HG03095 (cell line): ENCODE results near the gene TRIM17.

Experiments used
- ATAC-seq: cut with Tn5 transposase; IDR thresholded peaks from one replicate; pipeline ENCODE4 v1.9.1; 2021; ENCODE audit warnings: moderate library complexity; ENCODE audit not compliant: unreplicated experiment

The TRIM17 gene, protein sequence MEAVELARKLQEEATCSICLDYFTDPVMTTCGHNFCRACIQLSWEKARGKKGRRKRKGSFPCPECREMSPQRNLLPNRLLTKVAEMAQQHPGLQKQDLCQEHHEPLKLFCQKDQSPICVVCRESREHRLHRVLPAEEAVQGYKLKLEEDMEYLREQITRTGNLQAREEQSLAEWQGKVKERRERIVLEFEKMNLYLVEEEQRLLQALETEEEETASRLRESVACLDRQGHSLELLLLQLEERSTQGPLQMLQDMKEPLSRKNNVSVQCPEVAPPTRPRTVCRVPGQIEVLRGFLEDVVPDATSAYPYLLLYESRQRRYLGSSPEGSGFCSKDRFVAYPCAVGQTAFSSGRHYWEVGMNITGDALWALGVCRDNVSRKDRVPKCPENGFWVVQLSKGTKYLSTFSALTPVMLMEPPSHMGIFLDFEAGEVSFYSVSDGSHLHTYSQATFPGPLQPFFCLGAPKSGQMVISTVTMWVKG

GRCh38 chr1:228416217-228416933, at the start of gene TRIM17:
Gene TRIM17 (minus strand): TSS chr1:228416861. CDS start chr1:228415072, 1,789 bp downstream.
- no peak for ATAC-seq

DNA sequence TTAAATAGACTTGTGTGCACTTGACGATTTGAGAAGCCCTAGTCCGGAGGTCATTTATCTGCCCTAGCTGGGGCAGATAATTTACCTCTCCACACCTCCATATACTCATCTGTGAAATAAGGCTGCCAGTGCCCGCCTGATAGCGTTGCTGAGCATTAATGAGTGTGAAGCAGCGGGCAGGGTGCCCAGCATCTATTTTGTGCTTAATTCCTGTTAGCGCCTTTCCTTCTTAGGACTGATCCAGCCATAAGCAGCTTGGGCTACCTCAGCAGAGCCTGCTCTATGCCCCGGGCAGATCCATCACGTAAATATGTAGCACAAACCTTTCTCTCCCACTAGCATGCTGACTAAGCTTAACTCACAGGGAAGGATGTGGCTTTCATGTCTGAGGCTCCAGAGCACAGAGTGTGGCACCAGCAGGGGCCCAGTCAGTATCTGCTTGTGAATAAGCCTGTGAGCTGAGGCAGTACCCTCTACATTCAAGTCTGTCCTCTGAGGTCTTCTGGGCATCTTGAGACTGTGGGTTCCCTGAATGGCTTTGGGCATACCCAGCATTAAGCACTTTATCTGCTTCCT, 49.0 kb upstream of the TRIM17 start:
- ATAC-seq = no peak

- no peak for ATAC-seq
Observed at GRCh38 chr1:228465141-228465540, 48.5 kb upstream of the TRIM17 start.

GRCh38 chr1:228464487-228464983, 47.9 kb upstream of the TRIM17 start:
- ATAC-seq = peak; percentile 52

GRCh38 chr1:228463559-228464455, 47.1 kb upstream of the TRIM17 start:
- ATAC-seq = peak; percentile 56

- ATAC-seq = no peak
Observed at GRCh38 chr1:228463009-228463558, 46.4 kb upstream of the TRIM17 start.

GRCh38 chr1:228462560-228462959, 45.9 kb upstream of the TRIM17 start:
- ATAC-seq = no peak

DNA sequence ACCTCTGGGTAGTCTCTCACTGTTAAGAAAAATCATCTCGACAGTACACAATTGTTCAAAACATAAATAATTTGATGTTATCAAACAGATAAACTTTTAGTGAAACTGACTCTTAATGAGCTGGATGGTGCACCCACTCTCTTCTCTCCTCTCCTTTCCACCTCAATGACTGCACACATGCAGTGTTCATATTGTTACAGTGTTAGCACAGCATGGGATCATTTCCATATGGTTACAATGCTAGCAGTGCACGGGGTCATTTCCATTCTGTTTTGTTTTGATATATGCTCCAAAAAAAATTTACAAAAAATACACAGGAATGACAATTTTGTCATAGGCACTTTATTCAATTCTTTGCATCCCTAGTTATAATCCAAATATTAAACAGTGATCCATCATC, 44.2 kb upstream of the TRIM17 start:
- ATAC-seq = no peak

DNA sequence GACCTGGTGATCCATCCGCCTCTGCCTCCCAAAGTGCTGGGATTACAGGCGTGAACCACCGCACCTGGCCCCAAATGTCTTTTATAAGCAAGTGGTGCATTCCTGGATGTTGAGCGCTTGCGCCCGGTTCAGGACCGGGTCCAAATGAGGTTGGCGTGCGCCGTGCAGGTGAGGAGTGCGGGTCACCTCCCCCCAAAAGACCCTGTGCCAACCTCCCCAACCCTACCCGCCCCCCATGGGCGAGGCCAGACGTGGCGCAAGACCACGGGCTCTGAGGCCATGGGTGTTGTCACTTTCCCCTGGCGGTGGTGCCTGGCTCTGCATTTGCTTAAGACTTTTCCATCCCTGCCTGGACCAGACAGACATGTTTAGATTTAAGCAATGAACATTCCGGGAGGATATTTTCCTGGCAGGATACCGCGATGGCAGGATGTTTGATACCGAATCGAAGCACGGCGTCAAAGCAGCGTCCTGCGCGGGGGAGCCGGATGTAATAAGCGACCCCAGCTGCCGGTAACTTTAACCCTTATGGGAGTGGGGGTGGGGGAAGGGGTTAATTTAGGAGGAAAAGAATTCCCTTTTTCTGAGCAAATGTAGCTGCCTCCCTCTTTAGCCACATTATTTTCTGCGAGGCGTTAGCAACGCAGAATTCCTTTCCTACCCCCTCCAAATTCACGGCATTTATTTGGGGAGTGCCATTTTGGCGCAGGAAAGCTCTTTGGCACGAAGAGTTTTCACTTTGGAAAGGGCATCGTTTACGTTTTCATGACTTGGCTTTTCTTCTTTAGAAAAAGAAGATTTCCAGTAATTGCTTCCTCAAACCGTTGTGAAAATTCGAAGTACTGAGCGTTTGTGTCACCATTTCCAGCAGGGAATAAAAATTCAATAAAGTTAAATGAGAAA, 42.7 kb upstream of the TRIM17 start:
- ATAC-seq = peak; percentile 31

GRCh38 chr1:228457396-228458176, 40.9 kb upstream of the TRIM17 start:
- peak; percentile 85 for ATAC-seq

DNA sequence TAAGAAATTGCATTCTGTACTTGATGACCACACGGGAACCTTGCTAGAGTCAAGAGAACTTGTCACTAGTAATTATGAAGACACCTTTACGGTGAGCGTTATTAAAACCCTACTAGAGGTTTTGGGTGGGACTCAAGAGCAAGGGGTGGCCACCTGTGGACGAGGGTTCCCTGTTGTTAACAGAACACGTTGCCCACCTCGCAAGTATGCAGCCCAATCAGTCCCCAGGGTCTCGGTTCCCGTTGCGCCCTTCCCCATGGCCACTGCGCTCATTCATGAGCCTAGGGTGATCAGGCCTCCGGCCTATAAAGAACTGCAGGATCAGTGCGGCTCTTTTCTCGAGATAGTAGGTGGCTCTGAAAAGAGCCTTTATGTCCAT, 40.3 kb upstream of the TRIM17 start:
- ATAC-seq = no peak

GRCh38 chr1:228456252-228457016, 39.8 kb upstream of the TRIM17 start:
- no peak for ATAC-seq

DNA sequence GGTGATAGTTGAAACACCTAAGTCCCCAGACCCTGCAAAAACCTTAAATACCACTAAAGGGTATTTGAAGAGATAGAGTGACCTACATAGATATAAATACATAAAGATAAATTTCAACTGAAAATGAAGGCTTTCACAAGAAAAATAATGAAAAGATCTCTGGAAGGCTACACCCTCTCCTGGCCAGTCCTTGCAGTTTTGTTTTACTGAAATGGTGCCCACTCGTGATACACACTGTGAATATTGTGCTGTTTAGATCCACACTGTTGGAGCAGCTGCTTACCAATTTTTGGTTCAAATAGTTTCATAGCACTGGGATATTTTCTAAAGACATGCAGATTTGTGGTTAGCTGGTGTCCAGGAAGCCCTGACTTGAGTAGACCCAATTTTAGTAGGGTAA, 39.1 kb upstream of the TRIM17 start:
- ATAC-seq = no peak

- no peak for ATAC-seq
Observed at GRCh38 chr1:228454238-228454637, 37.6 kb upstream of the TRIM17 start.

DNA sequence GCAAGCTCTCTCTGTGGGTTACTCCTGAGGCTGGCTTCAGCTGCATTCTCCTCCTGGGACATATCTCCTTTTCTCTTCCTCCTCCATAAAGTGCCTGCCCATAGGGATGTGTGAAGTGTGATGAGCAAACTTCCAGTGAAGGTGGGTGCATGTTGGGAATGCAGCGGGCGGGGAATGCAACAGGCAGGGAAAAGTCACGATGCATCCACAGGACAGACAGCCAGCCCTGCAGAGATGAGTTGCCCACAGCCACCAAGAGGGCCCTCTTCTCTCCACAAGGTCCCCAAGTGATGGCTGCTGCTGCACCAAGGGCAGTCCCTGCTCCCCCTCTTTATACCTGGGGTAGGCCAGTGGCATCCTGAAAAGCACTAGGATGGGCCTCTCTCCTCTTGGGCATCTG, 37.0 kb upstream of the TRIM17 start:
- no peak for ATAC-seq

DNA sequence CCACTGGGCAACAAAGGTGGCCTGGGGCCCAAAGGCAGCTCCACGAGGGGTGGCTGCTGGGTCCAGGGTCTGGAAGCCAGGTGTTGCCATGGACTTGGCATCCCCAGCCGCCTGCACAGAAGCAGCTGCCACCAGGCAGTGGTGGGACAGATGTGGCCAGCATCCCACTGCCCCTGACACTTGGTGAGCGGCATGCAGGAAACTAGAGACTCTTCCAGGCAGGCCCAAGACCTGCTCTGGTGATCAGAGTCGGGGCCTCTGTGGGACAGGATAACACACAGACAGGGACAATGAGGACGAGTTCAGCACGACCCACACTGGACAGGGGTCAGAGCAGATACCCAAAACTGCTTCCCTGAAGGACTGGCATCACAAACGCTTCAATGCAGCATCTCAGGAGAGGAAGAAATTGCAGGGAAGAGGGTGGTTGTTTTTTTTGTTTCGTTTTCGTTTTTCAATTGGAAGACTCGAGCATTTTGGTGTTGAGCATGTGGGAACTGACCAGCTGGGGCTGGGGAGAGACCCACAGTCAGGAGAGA, 36.4 kb upstream of the TRIM17 start:
- ATAC-seq = no peak

DNA sequence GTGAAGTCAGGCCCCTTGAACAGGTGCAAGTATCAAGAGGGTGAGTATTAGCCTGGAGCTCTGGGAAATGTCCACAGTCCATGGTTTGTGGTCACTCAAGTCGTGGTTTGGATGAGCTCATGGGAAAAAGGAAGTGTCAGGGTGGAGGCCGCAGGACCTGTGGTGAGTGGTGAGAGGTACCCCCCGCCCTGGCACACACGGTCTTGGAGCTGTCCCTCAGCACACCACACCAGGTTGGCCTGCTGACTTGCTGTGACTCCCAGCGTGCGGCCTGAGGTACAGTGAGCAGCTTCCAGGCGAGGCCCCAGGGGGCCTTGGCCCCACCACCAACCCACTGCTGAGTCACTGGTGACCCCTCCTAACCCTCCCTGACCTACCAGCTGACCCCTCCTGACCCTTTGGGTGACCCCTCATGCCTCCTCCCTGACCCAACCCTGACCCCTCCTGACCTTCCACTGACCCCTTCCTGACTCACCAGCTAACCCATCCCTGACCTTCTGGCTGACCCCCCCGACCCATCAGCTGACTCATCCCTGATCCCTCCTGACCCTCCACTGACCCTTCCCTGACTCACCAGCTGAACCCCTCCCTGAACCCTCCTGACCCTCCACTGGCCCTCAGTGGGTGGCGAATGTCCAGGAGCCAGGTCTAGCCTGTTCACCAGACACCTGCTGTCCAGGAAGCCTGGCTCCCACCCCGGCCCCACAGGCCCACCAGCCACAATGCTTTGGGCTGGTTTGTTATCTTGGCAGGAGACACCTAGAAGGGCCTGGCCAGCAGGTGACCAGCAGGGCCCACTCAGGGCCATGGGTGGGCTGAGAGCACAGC, 35.7 kb upstream of the TRIM17 start:
- ATAC-seq = no peak
